Type B pancreatic cell (in vitro differentiated cells): ENCODE measurements around the gene CLCF1. TPM values are rescaled to one million over a fixed set of nuclear protein-coding genes. Genes with fewer than 3 reads are reported as not detected.

Experiments
- DNase-seq: peaks from one replicate; pipeline ENCODE4 v3.0.0; 2021; ENCODE audit warnings: mixed read lengths; ENCODE audit not compliant: unreplicated experiment; ENCODE audit errors: extremely low spot score
- H3K27ac Mint-ChIP-seq: 2 replicates; pipeline ENCODE4 v1.8.0; 2021; ENCODE audit warnings: mild to moderate bottlenecking, mixed read lengths
- H3K27me3 Mint-ChIP-seq: 2 replicates; pipeline ENCODE4 v1.8.0; 2021; ENCODE audit warnings: mixed read lengths
- H3K36me3 Mint-ChIP-seq: 2 replicates; pipeline ENCODE4 v1.8.0; 2021; ENCODE audit warnings: mixed read lengths
- H3K4me1 Mint-ChIP-seq: one replicate; pipeline ENCODE4 v1.8.0; 2021; ENCODE audit warnings: mixed read lengths; ENCODE audit not compliant: unreplicated experiment
- H3K4me3 Mint-ChIP-seq: 2 replicates; pipeline ENCODE4 v1.8.0; 2021; ENCODE audit warnings: mild to moderate bottlenecking, mixed read lengths
- H3K9me3 Mint-ChIP-seq: 2 replicates; pipeline ENCODE4 v1.8.0; 2021; ENCODE audit warnings: mixed read lengths
- CTCF ChIP-seq: fragments of 200-600 bp; sonication (generic); conservative IDR thresholded peaks from 2 replicates; pipeline ENCODE4 v1.5.0; 2021; ENCODE audit warnings: antibody characterized with exemption, mild to moderate bottlenecking
- total RNA-seq: library from RNA; stranded (reverse); gene quantifications from 2 replicates; pipeline ENCODE4 v1.2.1, GENCODE V29; 2021; ENCODE audit warnings: low replicate concordance

The CLCF1 gene
- total RNA-seq, 1 donor from 2014 or later, result 3.2 TPM

- no peak for TF ChIP-seq CTCF
- no peaks in the 10 kb centered on the region for H3K9me3 Mint-ChIP-seq
- peaks cover 13% of the 10 kb centered on the region for H3K4me1 Mint-ChIP-seq
- peak within 1 kb of the TSS; percentile 77 for H3K4me3 Mint-ChIP-seq
- no peaks in the 10 kb centered on the region for H3K36me3 Mint-ChIP-seq
- H3K27me3 Mint-ChIP-seq, result peaks cover 54% of the 10 kb centered on the region
- no peak for DNase-seq
- no peak within 1 kb of the TSS for H3K27ac Mint-ChIP-seq
These were observed 42.3 kb upstream of the CLCF1 start, which contains the start of gene CARNS1 for GRCh38 chr11:67415501-67416304. Gene CARNS1, plus strand, starts transcription at chr11:67415678. Its CDS starts 522 bp downstream, at chr11:67416200.

- peaks cover 54% of the 10 kb centered on the region for H3K27me3 Mint-ChIP-seq
- peak overlapping the region; percentile 50 for H3K4me3 Mint-ChIP-seq
- H3K36me3 Mint-ChIP-seq, result no peaks in the 10 kb centered on the region
- no peak overlapping the region for H3K27ac Mint-ChIP-seq
- H3K9me3 Mint-ChIP-seq, result no peaks in the 10 kb centered on the region
- peaks cover 13% of the 10 kb centered on the region for H3K4me1 Mint-ChIP-seq
- no peak for TF ChIP-seq CTCF
- no peak for DNase-seq
These were observed 40.0 kb upstream of the CLCF1 start for GRCh38 chr11:67413266-67413849.

- DNase-seq, result no peak
- Mint-ChIP-seq H3K9me3 (no peaks in the 10 kb centered on the region), H3K4me1 (peaks cover 13% of the 10 kb centered on the region), H3K36me3 (no peaks in the 10 kb centered on the region), H3K27me3 (peaks cover 58% of the 10 kb centered on the region), H3K27ac (no peak overlapping the region), H3K4me3 (no peak overlapping the region)
- TF ChIP-seq CTCF, result no peak
These were observed 39.2 kb upstream of the CLCF1 start for GRCh38 chr11:67412495-67413179.

GRCh38 chr11:67411785-67412152 is 38.4 kb upstream of the CLCF1 start:
- TF ChIP-seq CTCF, result no peak
- Mint-ChIP-seq H3K27ac (no peak overlapping the region), H3K4me3 (no peak overlapping the region), H3K9me3 (no peaks in the 10 kb centered on the region), H3K27me3 (peaks cover 57% of the 10 kb centered on the region), H3K36me3 (no peaks in the 10 kb centered on the region), H3K4me1 (peaks cover 18% of the 10 kb centered on the region)
- no peak for DNase-seq

- Mint-ChIP-seq H3K27ac (no peak overlapping the region), H3K36me3 (no peaks in the 10 kb centered on the region), H3K4me3 (no peak overlapping the region), H3K27me3 (peaks cover 51% of the 10 kb centered on the region), H3K9me3 (no peaks in the 10 kb centered on the region), H3K4me1 (peaks cover 12% of the 10 kb centered on the region)
- no peak for DNase-seq
- TF ChIP-seq CTCF, result no peak
These were observed 37.8 kb upstream of the CLCF1 start for GRCh38 chr11:67410984-67411784.
